HepG2 (cell line): ENCODE data around the gene H2AZ1. TPM values are rescaled to one million over a fixed set of nuclear protein-coding genes. Genes with fewer than 3 reads are reported as not detected.
A peak's percentile ranks its signal among the peaks of the same experiment; 100 is the strongest.

ENCODE experiments used
- CAMTA2 ChIP-seq: sonication (generic); formaldehyde crosslinking; IDR thresholded peaks from 2 replicates; pipeline ENCODE4 v1.4.0; 2020; ENCODE audit warnings: mild to moderate bottlenecking, missing genetic modification reagents, borderline replicate concordance
- FOXJ3 ChIP-seq: sonication (generic); formaldehyde crosslinking; IDR thresholded peaks from 2 replicates; pipeline ENCODE4 v1.4.0; 2020; ENCODE audit warnings: missing genetic modification reagents, mild to moderate bottlenecking, borderline replicate concordance
- HDAC2 ChIP-seq: sonication (generic); formaldehyde crosslinking; IDR thresholded peaks from 2 replicates; pipeline ENCODE4 v1.4.0; 2020; ENCODE audit warnings: missing genetic modification reagents
- JUNB ChIP-seq: sonication (generic); formaldehyde crosslinking; IDR thresholded peaks from 2 replicates; pipeline ENCODE4 v1.8.0; 2022; ENCODE audit warnings: missing genetic modification reagents, mild to moderate bottlenecking, borderline replicate concordance
- KLF12 ChIP-seq: sonication (generic); formaldehyde crosslinking; IDR thresholded peaks from 2 replicates; pipeline ENCODE4 v1.4.0; 2020; ENCODE audit warnings: missing genetic modification reagents, borderline replicate concordance
- KLF15 ChIP-seq: sonication (generic); formaldehyde crosslinking; IDR thresholded peaks from 2 replicates; pipeline ENCODE4 v1.8.1; 2023; ENCODE audit warnings: borderline replicate concordance, mild to moderate bottlenecking, inconsistent platforms, missing genetic modification reagents, mixed read lengths
- SOX6 ChIP-seq, 2 experiments: fragments of 450-650 bp in 1 of 2; sonication (generic) in 1 of 2; formaldehyde crosslinking in 1 of 2; IDR thresholded peaks; 2 replicates each; pipeline versions ENCODE4 v1.4.0 to v1.6.1; 2017 to 2020; ENCODE audit warnings: antibody characterized with exemption in 1 of 2, mild to moderate bottlenecking in 1 of 2, missing genetic modification reagents in 1 of 2
- STAT5B ChIP-seq: sonication (generic); formaldehyde crosslinking; IDR thresholded peaks from 2 replicates; pipeline ENCODE4 v1.4.0; 2020; ENCODE audit warnings: missing genetic modification reagents
- ZMAT3 ChIP-seq: sonication (generic); formaldehyde crosslinking; conservative IDR thresholded peaks from 2 replicates; pipeline ENCODE4 v1.7.0; 2021; ENCODE audit warnings: missing genetic modification reagents
- ZNF124 ChIP-seq: sonication (generic); formaldehyde crosslinking; IDR thresholded peaks from 2 replicates; pipeline ENCODE4 v1.4.0; 2020; ENCODE audit warnings: missing genetic modification reagents
- ZNF224 ChIP-seq: sonication (generic); formaldehyde crosslinking; IDR thresholded peaks from 2 replicates; pipeline ENCODE4 v1.5.0; 2020; ENCODE audit warnings: mild to moderate bottlenecking, missing genetic modification reagents
- ZNF354B ChIP-seq: sonication (generic); formaldehyde crosslinking; IDR thresholded peaks from 2 replicates; pipeline ENCODE4 v1.8.0; 2022; ENCODE audit warnings: mild to moderate bottlenecking, missing genetic modification reagents
- ZNF747 ChIP-seq: sonication (generic); formaldehyde crosslinking; IDR thresholded peaks from 2 replicates; pipeline ENCODE4 v1.8.1; 2023; ENCODE audit warnings: missing genetic modification reagents, mild to moderate bottlenecking, borderline replicate concordance
- polyA plus RNA-seq, 8 experiments: library from polyadenylated mRNA; depleted of rRNA in 3 of 8; stranded (reverse) in 7 of 8; unstranded in 1 of 8; fragments of >200 nt; fragmentation: Illumina TruSeq in 4 of 8; extraction: Trizol in 4 of 8; gene quantifications; 2 replicates each; pipeline versions ENCODE4 v1.2.1 to v1.2.3, GENCODE V29; 2011 to 2016; ENCODE audit warnings: low read depth in 4 of 8, missing spikeins in 1 of 8, mixed read lengths in 1 of 8; ENCODE audit not compliant: insufficient read depth in 1 of 8
- total RNA-seq, 5 experiments: library from RNA; depleted of rRNA; stranded (reverse); fragments of >200 nt; fragmentation: Illumina TruSeq; extraction: Trizol; gene quantifications; 2 replicates each; pipeline ENCODE4 v1.2.3, GENCODE V29; 2016; ENCODE audit warnings: low read depth in 1 of 5
- TF ChIP-seq, protein P1 (sequence below): sonication (generic); formaldehyde crosslinking; IDR thresholded peaks from 2 replicates; pipeline ENCODE4 v1.4.0; 2020; ENCODE audit warnings: missing genetic modification reagents
- TF ChIP-seq, protein P2 (sequence below): sonication (generic); formaldehyde crosslinking; IDR thresholded peaks from 2 replicates; pipeline ENCODE4 v1.4.0; 2020; ENCODE audit warnings: missing genetic modification reagents, mild to moderate bottlenecking, borderline replicate concordance
- TF ChIP-seq, protein P3 (sequence below): sonication (generic); formaldehyde crosslinking; IDR thresholded peaks from 2 replicates; pipeline ENCODE4 v1.5.1; 2020; ENCODE audit warnings: missing genetic modification reagents, mild to moderate bottlenecking, borderline replicate concordance
- TF ChIP-seq, protein P4 (sequence below): sonication (generic); formaldehyde crosslinking; IDR thresholded peaks from 2 replicates; pipeline ENCODE4 v1.5.0; 2020; ENCODE audit warnings: missing genetic modification reagents, mild to moderate bottlenecking, borderline replicate concordance
- TF ChIP-seq, protein P5 (sequence below): sonication (generic); formaldehyde crosslinking; IDR thresholded peaks from 2 replicates; pipeline ENCODE4 v1.4.0; 2020; ENCODE audit warnings: missing genetic modification reagents, borderline replicate concordance

The H2AZ1 gene
- total and polyA plus RNA-seq, 2 of the 13 experiments (the other 11 are each of a cell fraction or from before 2014, with no cell fraction given), result 301 to 574 TPM

DNA sequence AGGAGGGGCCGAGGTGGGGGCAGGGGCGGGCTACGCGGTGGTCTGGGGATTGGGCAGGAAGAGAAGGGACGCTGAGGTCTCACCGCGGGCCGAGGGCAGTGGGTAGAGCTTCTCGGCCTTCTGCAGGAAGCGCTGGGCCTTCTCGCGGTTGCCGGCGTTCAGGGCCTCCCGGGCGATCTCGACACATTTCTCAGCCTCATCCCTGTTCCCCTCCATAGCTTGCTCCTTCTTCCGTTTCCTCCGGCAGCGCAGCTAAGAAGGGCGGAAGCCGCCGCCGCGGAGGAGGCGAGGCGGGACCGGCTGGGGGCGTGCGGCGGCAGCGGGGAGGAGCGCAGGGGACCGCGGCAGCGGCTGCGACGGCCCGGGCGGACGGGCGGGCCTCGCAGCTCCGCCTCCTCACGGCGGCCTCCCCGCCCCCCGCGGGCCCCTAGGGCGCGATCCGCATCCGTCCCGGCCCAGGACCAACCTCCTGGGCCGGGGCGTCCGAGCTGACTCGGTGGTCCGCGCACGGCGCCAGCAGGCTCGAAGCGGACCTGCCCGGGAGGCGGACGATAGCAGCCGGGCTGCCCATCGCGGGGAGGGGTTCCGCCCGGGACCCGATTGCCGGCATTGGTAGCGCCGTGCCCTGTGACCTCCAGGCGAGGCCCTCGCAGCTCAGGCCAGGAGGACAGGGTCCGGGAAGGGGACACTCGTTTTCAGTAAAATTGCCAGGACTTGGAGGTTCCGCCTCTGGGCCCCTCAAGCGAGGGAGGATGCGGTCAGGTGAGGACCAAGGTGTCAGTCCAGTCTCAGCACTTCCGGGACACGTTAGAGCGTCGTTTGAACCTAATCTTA is 3.5 kb downstream of the H2AZ1 start, which contains the start of gene DNAJB14 (continued):
- TF ChIP-seq, protein P1, sequence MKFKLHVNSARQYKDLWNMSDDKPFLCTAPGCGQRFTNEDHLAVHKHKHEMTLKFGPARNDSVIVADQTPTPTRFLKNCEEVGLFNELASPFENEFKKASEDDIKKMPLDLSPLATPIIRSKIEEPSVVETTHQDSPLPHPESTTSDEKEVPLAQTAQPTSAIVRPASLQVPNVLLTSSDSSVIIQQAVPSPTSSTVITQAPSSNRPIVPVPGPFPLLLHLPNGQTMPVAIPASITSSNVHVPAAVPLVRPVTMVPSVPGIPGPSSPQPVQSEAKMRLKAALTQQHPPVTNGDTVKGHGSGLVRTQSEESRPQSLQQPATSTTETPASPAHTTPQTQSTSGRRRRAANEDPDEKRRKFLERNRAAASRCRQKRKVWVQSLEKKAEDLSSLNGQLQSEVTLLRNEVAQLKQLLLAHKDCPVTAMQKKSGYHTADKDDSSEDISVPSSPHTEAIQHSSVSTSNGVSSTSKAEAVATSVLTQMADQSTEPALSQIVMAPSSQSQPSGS, result no peak
- TF ChIP-seq, protein P2, sequence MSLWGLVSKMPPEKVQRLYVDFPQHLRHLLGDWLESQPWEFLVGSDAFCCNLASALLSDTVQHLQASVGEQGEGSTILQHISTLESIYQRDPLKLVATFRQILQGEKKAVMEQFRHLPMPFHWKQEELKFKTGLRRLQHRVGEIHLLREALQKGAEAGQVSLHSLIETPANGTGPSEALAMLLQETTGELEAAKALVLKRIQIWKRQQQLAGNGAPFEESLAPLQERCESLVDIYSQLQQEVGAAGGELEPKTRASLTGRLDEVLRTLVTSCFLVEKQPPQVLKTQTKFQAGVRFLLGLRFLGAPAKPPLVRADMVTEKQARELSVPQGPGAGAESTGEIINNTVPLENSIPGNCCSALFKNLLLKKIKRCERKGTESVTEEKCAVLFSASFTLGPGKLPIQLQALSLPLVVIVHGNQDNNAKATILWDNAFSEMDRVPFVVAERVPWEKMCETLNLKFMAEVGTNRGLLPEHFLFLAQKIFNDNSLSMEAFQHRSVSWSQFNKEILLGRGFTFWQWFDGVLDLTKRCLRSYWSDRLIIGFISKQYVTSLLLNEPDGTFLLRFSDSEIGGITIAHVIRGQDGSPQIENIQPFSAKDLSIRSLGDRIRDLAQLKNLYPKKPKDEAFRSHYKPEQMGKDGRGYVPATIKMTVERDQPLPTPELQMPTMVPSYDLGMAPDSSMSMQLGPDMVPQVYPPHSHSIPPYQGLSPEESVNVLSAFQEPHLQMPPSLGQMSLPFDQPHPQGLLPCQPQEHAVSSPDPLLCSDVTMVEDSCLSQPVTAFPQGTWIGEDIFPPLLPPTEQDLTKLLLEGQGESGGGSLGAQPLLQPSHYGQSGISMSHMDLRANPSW, result no peak
- 0 out of 2 replicates have a peak, but pooled peaks have one; percentile 28 for TF ChIP-seq ZNF354B (CRISPR knock-in tag)
- TF ChIP-seq ZNF124 (CRISPR knock-in tag), result no peak
- TF ChIP-seq, protein P3, sequence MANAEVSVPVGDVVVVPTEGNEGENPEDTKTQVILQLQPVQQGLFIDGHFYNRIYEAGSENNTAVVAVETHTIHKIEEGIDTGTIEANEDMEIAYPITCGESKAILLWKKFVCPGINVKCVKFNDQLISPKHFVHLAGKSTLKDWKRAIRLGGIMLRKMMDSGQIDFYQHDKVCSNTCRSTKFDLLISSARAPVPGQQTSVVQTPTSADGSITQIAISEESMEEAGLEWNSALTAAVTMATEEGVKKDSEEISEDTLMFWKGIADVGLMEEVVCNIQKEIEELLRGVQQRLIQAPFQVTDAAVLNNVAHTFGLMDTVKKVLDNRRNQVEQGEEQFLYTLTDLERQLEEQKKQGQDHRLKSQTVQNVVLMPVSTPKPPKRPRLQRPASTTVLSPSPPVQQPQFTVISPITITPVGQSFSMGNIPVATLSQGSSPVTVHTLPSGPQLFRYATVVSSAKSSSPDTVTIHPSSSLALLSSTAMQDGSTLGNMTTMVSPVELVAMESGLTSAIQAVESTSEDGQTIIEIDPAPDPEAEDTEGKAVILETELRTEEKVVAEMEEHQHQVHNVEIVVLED, result no peak
- no peak for TF ChIP-seq KLF12 (CRISPR knock-in tag)
- TF ChIP-seq ZNF747 (CRISPR knock-in tag), result no peak
- no peak for TF ChIP-seq JUNB (CRISPR knock-in tag)
- no peak for TF ChIP-seq SOX6 (IDR thresholded peaks at IDR 0.05)
- TF ChIP-seq SOX6 (CRISPR knock-in tag; IDR thresholded peaks at IDR 0.05), result no peak
- TF ChIP-seq STAT5B (CRISPR knock-in tag), result no peak
- no peak for TF ChIP-seq ZNF224 (CRISPR knock-in tag)
- TF ChIP-seq ZMAT3 (CRISPR knock-in tag), result peak; percentile 82; the same call in 1 of the 2 replicates
- no peak for TF ChIP-seq CAMTA2 (CRISPR knock-in tag)
- no peak for TF ChIP-seq FOXJ3 (CRISPR knock-in tag)
- TF ChIP-seq, protein P4, sequence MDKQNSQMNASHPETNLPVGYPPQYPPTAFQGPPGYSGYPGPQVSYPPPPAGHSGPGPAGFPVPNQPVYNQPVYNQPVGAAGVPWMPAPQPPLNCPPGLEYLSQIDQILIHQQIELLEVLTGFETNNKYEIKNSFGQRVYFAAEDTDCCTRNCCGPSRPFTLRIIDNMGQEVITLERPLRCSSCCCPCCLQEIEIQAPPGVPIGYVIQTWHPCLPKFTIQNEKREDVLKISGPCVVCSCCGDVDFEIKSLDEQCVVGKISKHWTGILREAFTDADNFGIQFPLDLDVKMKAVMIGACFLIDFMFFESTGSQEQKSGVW (CRISPR knock-in tag), result no peak
- TF ChIP-seq HDAC2 (CRISPR knock-in tag), result peak; percentile 24; the same call in 1 of the 2 replicates
- TF ChIP-seq, protein P5, sequence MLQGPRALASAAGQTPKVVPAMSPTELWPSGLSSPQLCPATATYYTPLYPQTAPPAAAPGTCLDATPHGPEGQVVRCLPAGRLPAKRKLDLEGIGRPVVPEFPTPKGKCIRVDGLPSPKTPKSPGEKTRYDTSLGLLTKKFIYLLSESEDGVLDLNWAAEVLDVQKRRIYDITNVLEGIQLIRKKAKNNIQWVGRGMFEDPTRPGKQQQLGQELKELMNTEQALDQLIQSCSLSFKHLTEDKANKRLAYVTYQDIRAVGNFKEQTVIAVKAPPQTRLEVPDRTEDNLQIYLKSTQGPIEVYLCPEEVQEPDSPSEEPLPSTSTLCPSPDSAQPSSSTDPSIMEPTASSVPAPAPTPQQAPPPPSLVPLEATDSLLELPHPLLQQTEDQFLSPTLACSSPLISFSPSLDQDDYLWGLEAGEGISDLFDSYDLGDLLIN (CRISPR knock-in tag), result no peak
- TF ChIP-seq KLF15 (CRISPR knock-in tag), result no peak
